Measurements from ENCODE around the gene MARCHF10. TPM values are rescaled to one million over a fixed set of nuclear protein-coding genes. Genes with fewer than 3 reads are reported as not detected.

Gene MARCHF10
- total RNA-seq, 2 experiments from 2014 or later: not detected

DNA sequence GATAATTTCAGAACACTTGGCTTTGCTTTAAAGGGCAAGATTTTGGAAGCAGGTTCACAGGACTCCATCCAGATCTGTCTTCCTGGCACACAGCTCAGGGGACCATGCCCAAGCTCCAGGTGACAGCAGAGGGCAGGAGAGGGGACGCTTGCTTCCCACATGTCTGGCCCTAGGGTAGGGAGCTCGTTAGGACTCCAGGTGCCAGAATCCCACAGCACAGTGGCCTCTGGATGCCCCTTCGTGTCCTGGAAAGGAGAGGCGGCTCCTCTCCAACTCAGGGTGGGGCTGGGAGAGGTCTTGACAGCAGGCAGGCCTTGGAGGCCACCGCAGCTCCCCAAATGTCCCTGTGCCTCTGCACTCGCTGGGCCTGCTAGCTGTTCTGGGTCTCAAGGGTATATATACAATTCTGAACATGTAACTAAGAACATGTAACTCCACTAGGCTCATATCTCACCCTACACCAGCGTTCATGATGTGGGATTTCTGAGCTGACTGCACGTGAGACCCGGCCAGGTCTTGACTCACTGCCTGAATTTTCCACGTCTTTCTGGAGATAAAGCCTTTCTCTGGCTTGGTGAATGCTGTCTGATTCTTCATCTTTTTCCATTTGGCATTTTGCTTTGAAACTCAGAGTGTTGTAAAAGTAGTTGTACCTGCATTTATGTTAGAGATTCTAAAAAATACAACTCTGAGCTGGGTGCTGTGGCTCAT is 52.8 kb downstream of the MARCHF10 start:
- Mint-ChIP-seq H3K36me3 (no peaks in the 10 kb centered on the region), H3K9me3 (no peaks in the 10 kb centered on the region), H3K4me3 (no peak overlapping the region)

DNA sequence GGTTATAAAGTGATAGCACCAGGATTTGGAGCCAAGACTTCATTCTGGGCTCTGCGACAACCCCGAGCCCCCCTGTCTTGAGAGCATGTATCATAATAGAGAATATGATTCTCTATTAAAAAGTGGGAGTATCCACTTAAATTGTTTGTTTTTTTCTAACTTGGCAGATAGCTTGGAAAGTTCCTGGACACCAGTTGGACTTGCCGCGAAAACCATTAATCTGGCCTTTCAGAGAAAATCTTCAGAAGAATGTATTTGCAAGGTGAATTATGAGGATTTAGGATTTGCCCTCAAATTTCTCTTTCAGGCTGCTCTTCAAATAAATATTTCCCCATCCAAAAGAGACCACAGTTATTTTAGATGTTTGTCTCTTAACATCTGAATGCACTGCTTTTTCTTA is 53.5 kb downstream of the MARCHF10 start:
- no peak overlapping the region for H3K27ac Mint-ChIP-seq
- no peaks in the 10 kb centered on the region for H3K9me3 Mint-ChIP-seq
- H3K4me1 Mint-ChIP-seq: no peaks in the 10 kb centered on the region
- no peaks in the 10 kb centered on the region for H3K36me3 Mint-ChIP-seq
- DNase-seq: no peak
- H3K4me3 Mint-ChIP-seq: no peak overlapping the region
- peaks cover 2% of the 10 kb centered on the region for H3K27me3 Mint-ChIP-seq

More for the DNA sequence above, 52.8 kb downstream of the MARCHF10 start:
- no peak for DNase-seq
- Mint-ChIP-seq H3K27ac (no peak overlapping the region), H3K27me3 (peaks cover 8% of the 10 kb centered on the region), H3K4me1 (no peaks in the 10 kb centered on the region)

DNA sequence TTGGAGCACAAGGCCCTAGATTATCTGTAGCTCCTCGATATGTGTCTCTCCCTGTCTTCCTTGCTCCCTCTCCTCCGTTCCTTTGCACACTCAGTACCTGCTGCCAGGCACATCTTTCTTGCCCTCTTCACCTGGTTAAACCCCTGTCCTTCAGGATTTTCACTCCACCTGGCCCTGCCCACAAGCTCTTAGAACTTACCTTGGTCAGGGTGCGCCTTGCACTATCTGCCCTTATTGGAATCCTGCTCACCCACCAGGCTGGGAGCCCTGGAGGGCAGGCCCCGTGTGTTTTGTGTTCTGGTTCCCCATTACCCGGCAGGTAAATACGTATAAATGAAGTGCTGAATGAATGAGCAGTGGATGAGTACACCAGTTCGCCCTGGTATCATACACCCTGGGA is 54.6 kb downstream of the MARCHF10 start:
- Mint-ChIP-seq H3K4me1 (no peaks in the 10 kb centered on the region), H3K4me3 (no peak overlapping the region), H3K27ac (no peak overlapping the region), H3K36me3 (no peaks in the 10 kb centered on the region), H3K9me3 (no peaks in the 10 kb centered on the region), H3K27me3 (no peaks in the 10 kb centered on the region)
- no peak for DNase-seq

GRCh38 chr17:62751060-62751691 is 56.9 kb downstream of the MARCHF10 start:
- H3K4me1 Mint-ChIP-seq: no peaks in the 10 kb centered on the region
- no peaks in the 10 kb centered on the region for H3K27me3 Mint-ChIP-seq
- H3K27ac Mint-ChIP-seq: no peak overlapping the region
- H3K9me3 Mint-ChIP-seq: no peaks in the 10 kb centered on the region
- no peaks in the 10 kb centered on the region for H3K36me3 Mint-ChIP-seq
- DNase-seq: no peak
- H3K4me3 Mint-ChIP-seq: no peak overlapping the region

- no peak for DNase-seq
- no peaks in the 10 kb centered on the region for H3K27me3 Mint-ChIP-seq
- H3K4me3 Mint-ChIP-seq: no peak overlapping the region
- no peaks in the 10 kb centered on the region for H3K4me1 Mint-ChIP-seq
- H3K27ac Mint-ChIP-seq: no peak overlapping the region
- no peaks in the 10 kb centered on the region for H3K9me3 Mint-ChIP-seq
- H3K36me3 Mint-ChIP-seq: no peaks in the 10 kb centered on the region
Observed at GRCh38 chr17:62750631-62751051, 57.5 kb downstream of the MARCHF10 start.

DNA sequence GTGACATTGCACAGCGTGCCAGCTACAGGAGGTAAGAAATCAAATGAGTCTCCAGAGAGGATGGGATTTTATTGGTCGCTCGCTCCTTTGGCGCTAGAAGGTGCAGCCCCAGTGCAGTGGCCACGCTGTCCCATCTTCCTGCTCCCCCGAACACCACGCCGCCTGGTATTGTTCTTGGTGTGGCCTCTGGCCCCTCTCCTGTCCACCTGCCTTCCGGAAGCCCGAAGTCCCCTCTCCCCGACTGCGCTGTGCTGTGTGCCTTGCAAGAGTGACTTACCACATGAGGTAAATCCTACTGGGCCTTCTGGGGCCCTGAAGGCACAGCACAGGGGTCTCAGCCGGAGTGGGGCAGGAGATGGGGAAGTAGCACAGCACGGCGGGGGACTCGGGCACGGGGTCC is 58.2 kb downstream of the MARCHF10 start:
- Mint-ChIP-seq H3K36me3 (no peaks in the 10 kb centered on the region), H3K9me3 (no peaks in the 10 kb centered on the region), H3K27me3 (no peaks in the 10 kb centered on the region), H3K4me3 (no peak overlapping the region), H3K4me1 (no peaks in the 10 kb centered on the region), H3K27ac (no peak overlapping the region)
- no peak for DNase-seq

- no peak overlapping the region for H3K4me3 Mint-ChIP-seq
- H3K9me3 Mint-ChIP-seq: no peaks in the 10 kb centered on the region
- no peak overlapping the region for H3K27ac Mint-ChIP-seq
- H3K4me1 Mint-ChIP-seq: no peaks in the 10 kb centered on the region
- DNase-seq: no peak
- H3K36me3 Mint-ChIP-seq: no peaks in the 10 kb centered on the region
- no peaks in the 10 kb centered on the region for H3K27me3 Mint-ChIP-seq
Observed at GRCh38 chr17:62746941-62747340, 61.2 kb downstream of the MARCHF10 start.

DNA sequence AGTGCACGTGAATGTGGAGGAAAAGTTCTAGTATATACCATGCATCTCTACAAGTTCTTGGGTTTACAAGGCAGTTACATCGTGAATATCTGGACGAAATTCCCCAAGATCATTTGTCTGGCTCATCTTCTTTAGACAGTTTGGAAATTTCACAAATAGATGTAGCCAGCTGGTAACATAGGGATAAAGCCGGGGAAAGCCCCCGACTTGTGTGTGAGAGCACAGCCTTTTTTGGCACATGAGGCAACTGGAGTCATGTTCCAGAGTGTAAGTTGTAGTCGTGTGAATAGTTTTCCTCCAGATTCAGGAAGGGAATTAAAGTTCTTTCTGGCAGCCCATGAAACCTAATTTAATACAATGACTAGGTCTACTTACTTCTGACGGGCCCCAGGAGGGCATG is 62.3 kb downstream of the MARCHF10 start:
- H3K27ac Mint-ChIP-seq: no peak overlapping the region
- H3K27me3 Mint-ChIP-seq: no peaks in the 10 kb centered on the region
- H3K4me3 Mint-ChIP-seq: no peak overlapping the region
- H3K36me3 Mint-ChIP-seq: no peaks in the 10 kb centered on the region
- DNase-seq: no peak
- H3K9me3 Mint-ChIP-seq: no peaks in the 10 kb centered on the region
- no peaks in the 10 kb centered on the region for H3K4me1 Mint-ChIP-seq

DNA sequence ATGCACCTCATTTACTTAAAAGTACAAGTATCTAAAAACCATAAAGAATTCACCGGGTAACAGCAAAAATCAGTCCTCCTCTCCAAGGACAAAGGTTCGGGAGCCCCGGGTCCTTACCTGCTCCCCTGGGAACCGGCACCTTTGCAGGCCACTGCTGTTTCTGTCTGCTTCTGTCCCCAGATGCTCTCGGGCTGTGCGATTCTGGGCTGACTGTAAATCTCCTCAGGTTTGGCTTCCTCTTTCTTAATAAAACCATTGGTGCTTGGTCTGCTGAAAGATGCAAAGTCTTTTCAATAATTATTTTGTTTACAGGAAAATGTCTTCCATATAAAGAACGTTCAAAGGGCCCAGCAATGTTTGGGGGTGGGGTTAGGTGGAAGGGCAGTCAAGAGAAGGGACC is 63.9 kb downstream of the MARCHF10 start:
- H3K27me3 Mint-ChIP-seq: no peaks in the 10 kb centered on the region
- H3K9me3 Mint-ChIP-seq: no peaks in the 10 kb centered on the region
- H3K27ac Mint-ChIP-seq: no peak overlapping the region
- H3K36me3 Mint-ChIP-seq: no peaks in the 10 kb centered on the region
- DNase-seq: no peak
- no peaks in the 10 kb centered on the region for H3K4me1 Mint-ChIP-seq
- H3K4me3 Mint-ChIP-seq: no peak overlapping the region

GRCh38 chr17:62741290-62741689 is 66.8 kb downstream of the MARCHF10 start:
- Mint-ChIP-seq H3K9me3 (no peaks in the 10 kb centered on the region), H3K27ac (no peak overlapping the region), H3K4me3 (no peak overlapping the region), H3K27me3 (no peaks in the 10 kb centered on the region), H3K4me1 (peaks cover 4% of the 10 kb centered on the region), H3K36me3 (no peaks in the 10 kb centered on the region)
- no peak for DNase-seq

- Mint-ChIP-seq H3K4me1 (peaks cover 10% of the 10 kb centered on the region), H3K4me3 (no peak overlapping the region), H3K27ac (no peak overlapping the region), H3K9me3 (no peaks in the 10 kb centered on the region), H3K27me3 (peaks cover 4% of the 10 kb centered on the region), H3K36me3 (no peaks in the 10 kb centered on the region)
- no peak for DNase-seq
Observed at GRCh38 chr17:62739645-62740388, 68.3 kb downstream of the MARCHF10 start.

- H3K27ac Mint-ChIP-seq: no peak overlapping the region
- H3K27me3 Mint-ChIP-seq: peaks cover 6% of the 10 kb centered on the region
- no peaks in the 10 kb centered on the region for H3K9me3 Mint-ChIP-seq
- no peak for DNase-seq
- no peaks in the 10 kb centered on the region for H3K36me3 Mint-ChIP-seq
- H3K4me3 Mint-ChIP-seq: no peak overlapping the region
- H3K4me1 Mint-ChIP-seq: peaks cover 10% of the 10 kb centered on the region
Observed at GRCh38 chr17:62738281-62738680, 69.8 kb downstream of the MARCHF10 start.

- peaks cover 6% of the 10 kb centered on the region for H3K27me3 Mint-ChIP-seq
- H3K4me1 Mint-ChIP-seq: peaks cover 10% of the 10 kb centered on the region
- H3K4me3 Mint-ChIP-seq: no peak overlapping the region
- H3K27ac Mint-ChIP-seq: no peak overlapping the region
- no peaks in the 10 kb centered on the region for H3K36me3 Mint-ChIP-seq
- H3K9me3 Mint-ChIP-seq: no peaks in the 10 kb centered on the region
- no peak for DNase-seq
Observed at GRCh38 chr17:62737513-62737912, 70.6 kb downstream of the MARCHF10 start.

DNA sequence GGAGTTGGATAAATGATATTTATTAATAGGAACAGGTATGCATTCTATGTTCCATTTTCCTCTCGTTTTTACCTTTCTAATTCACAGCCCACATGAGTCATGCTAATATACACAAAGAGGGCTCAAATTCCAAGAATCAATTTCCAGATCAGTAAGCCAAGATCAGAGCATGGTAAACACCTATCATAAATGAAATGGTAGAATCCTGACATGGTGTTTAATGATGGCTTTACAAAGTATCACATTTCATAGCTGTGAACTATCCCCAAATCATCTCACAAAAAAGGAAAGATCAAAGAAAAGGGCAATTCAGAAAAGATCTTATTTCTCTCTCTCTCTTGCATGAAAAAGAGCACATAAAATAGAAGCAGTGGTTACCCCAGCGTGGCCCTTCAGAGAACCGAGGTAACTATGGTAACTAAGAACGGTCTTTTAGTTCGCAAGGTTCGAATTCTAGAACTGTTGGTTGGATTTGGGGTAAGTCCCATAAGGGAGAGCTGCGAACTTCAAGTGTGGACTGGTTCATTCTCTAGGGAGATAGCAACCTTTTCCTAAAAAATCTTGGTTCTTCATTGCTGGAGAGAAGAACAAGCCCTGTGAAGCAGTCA is 73.0 kb downstream of the MARCHF10 start:
- Mint-ChIP-seq H3K4me3 (no peak overlapping the region), H3K27ac (no peak overlapping the region), H3K4me1 (peaks cover 10% of the 10 kb centered on the region), H3K36me3 (no peaks in the 10 kb centered on the region), H3K9me3 (no peaks in the 10 kb centered on the region), H3K27me3 (peaks cover 6% of the 10 kb centered on the region)
- no peak for DNase-seq

GRCh38 chr17:62732125-62732524 is 76.0 kb downstream of the MARCHF10 start:
- H3K4me1 Mint-ChIP-seq: peaks cover 6% of the 10 kb centered on the region
- H3K4me3 Mint-ChIP-seq: no peak overlapping the region
- H3K36me3 Mint-ChIP-seq: peaks cover 4% of the 10 kb centered on the region
- H3K9me3 Mint-ChIP-seq: no peaks in the 10 kb centered on the region
- peaks cover 22% of the 10 kb centered on the region for H3K27me3 Mint-ChIP-seq
- no peak for DNase-seq
- H3K27ac Mint-ChIP-seq: no peak overlapping the region
